GM21423 (cell line): ENCODE measurements around the gene DCLK1.

Experiments
- ATAC-seq: cut with Tn5 transposase; IDR thresholded peaks from one replicate; pipeline ENCODE4 v1.9.1; 2021; ENCODE audit warnings: mild to moderate bottlenecking, moderate library complexity; ENCODE audit not compliant: unreplicated experiment

The DCLK1 gene

GRCh38 chr13:36131222-36131930 is at the start of gene DCLK1:
Gene DCLK1 (minus strand): TSS chr13:36131382.
- ATAC-seq = no peak

- no peak for ATAC-seq
Observed at GRCh38 chr13:36175621-36176020, 44.4 kb upstream of the DCLK1 start.

DNA sequence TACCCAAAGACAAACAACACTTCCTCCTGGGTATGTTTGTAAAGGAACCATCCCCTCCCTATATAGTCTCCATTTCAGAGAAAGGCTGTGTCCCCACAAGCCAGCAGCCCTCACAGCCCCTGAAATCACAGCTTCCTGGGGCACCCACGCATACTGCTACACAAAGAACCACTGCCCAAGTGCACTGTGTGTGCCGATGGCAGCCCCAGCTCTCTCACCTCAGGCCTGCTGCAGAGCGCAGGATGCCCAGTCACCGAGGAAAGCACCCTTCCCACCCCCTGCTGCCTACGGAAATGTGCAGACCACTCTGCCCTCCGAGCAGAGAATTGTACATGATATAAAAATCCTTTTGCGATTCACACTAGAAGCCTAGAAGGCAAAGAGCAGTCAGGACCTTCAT is 43.7 kb upstream of the DCLK1 start:
- ATAC-seq = no peak

GRCh38 chr13:36173571-36174322 is 42.6 kb upstream of the DCLK1 start:
- no peak for ATAC-seq

GRCh38 chr13:36166046-36166445 is 34.9 kb upstream of the DCLK1 start:
- ATAC-seq = no peak

- no peak for ATAC-seq
Observed at GRCh38 chr13:36163809-36164308, 32.7 kb upstream of the DCLK1 start.

DNA sequence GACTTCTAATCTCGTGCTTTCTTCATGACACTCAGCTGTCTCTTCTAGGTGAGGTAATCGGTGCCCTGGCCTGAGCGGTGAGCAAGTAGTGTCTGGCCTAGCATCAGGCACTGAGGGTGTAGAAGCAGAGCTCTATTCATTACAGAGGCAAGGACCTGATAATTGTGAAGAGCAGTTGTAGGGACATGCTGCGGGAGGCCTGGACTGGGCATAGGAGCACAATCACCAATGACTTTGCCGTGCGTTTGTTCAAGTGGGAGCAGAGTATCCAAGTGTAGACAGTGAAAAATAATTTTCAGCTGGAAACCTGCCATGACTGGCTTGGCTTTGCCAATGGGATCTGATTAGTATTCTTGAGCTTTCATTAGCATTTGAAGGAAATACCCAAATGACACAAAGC is 32.1 kb upstream of the DCLK1 start:
- ATAC-seq = no peak

- ATAC-seq = no peak
Observed at GRCh38 chr13:36160297-36160696, 29.1 kb upstream of the DCLK1 start.

DNA sequence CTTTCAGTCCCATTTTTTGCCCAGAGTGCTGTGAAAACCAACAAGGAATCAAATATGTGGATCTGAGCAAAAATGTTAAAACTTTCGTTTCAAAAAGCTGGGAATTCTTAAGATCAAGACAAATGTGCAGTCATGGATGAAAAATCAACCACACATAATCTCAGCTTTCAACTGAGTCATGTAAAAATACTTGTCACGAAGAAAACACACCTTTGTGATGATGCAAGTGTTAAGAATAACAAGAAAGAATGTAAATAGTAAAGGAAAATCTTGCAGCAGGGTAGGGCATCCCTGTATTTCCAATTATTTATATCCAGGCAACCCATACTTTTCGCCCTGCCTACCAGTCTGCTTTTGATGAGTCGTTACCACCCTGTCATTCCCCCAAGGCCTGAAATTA is 27.4 kb upstream of the DCLK1 start:
- ATAC-seq = no peak

DNA sequence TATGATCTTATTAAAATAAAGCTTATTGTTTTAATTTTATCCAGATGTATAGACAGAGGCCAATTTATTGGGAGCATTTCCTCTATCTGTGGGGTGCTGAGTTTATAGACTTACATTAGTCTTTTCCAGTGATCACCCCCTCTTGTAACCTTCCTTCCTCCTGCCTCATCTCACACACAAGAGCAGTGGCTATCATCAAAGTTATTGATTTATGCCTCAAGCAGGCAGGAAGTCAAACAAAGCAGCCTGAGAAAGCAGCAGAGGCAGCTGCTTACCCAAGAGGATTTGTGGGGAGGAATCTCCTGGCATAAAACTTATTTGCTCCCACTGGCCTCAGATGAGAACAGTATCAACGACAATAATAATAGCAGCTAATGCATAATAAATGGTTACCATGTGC is 26.3 kb upstream of the DCLK1 start:
- no peak for ATAC-seq

- no peak for ATAC-seq
Observed at GRCh38 chr13:36154567-36155291, 23.5 kb upstream of the DCLK1 start.

GRCh38 chr13:36151591-36151990 is 20.4 kb upstream of the DCLK1 start:
- no peak for ATAC-seq

- no peak for ATAC-seq
Observed at GRCh38 chr13:36148446-36148845, 17.3 kb upstream of the DCLK1 start.

DNA sequence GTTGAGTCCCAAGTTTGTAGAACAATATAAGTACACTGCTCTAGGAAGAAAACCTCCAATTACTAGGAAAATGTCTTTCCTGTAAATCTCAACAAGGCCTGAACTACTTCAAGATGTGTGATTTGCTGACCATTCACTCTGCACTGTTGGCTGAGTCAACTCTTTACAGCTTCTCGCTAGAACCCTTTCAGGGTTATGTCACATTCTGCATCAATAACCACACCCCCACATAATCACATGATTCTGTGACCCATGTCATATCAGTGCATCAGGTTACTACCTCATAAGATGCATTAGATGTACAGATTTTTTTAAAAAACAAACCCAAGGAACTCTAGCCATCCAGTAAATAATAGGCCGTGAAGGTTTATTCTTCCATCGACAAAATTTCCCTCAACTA is 16.1 kb upstream of the DCLK1 start:
- no peak for ATAC-seq

- ATAC-seq = no peak
Observed at GRCh38 chr13:36146511-36147269, 15.5 kb upstream of the DCLK1 start.

DNA sequence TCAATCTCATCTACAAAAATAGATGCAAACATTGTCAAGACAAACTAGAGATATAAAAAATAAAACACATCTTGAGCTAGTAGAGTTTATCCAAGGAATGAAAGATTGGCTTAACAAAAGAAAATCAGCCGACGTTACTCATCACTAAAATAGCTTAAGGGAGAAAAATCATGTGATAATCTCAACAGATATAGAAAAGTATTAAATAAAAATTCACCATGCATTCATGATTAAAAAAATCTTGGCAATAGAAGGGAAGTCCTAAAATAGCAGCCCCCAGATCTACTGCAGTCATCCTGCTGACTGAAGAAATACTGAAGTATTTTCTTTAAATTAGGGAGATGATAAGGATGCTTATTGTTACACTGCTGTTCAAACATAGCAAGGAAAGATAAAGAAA is 12.6 kb upstream of the DCLK1 start:
- no peak for ATAC-seq

GRCh38 chr13:36142735-36143134 is 11.6 kb upstream of the DCLK1 start:
- no peak for ATAC-seq

GRCh38 chr13:36135876-36136275 is 4.7 kb upstream of the DCLK1 start:
- ATAC-seq = no peak

DNA sequence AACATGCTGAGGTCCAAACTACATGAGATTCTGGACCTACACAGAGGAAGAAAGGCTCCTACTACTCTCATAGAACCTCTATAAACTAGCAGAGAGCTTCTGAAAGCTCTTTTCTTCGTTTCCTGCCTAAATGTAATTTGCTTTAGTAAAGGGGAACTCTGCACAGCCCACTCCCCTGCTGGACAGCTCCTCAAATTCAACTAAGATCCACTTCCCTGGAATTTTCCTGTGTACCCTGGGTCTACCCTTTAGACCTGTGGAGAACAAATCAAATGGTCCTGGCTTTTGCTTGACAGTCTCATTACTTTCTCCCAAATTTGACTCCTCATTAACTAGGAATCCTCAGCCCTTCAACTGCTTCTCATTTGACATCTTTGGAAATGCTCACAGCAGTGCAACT is 3.5 kb upstream of the DCLK1 start:
- ATAC-seq = no peak

DNA sequence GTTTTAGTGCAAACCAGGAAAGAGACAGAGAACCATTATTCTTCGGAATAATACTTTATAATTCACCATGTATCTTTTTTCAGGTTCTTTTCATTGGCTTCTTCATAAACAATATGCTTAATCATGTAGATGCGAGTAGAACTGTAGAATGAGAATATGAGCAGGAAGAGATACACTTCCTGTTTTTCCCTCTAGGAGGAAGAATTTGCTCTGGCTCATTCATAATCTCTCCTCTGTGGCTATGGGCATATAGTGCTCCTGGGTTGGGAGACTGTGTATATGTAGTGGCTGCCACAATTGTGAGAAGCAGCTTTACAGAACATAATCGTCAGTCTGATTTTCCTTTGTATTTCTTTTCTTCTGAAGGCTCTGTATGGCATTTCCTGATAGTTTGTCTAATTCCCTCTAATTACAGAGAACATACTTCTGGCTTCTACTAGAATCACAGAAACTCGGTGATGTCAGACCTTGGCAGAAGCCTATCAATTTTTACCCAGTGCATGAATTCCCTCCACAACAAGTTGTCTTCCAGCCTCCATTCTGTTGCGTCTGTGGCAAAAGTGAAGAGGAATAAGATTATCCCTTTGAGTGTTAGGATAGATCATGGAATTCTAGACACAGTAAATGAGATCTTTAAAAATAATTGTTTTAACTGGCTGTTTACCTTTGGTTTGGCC is 2.9 kb upstream of the DCLK1 start:
- no peak for ATAC-seq
